Measurements from ENCODE around the gene SLC38A1.

Gene SLC38A1

DNA sequence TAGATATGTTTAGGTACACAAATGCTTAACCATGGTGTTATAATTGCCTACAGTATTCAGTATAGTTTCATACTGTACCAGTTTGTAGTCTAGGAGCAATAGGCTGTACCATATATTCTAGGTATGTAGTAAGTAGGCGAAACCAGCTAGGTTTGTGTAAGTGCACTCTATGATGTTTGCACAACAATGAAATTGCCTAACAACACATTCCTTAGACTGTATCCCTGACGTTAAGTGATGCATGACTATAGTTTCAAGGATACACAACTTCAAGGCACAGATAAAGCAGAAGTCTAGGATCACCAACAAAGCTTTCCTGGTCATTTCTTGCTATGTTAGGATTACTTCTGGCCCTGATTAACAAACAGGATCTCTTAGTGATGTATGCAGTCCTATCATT lies 135.1 kb downstream of the SLC38A1 start:
- no peak for DNase-seq (ENCODE audit: low read depth)
